ENCODE measurements around the gene ZNF366.

The ZNF366 gene

GRCh38 chr5:72522607-72523006, 15.4 kb upstream of the ZNF366 start:
- no peak for DNase-seq (ENCODE audit: low read depth)

GRCh38 chr5:72519111-72519510, 11.9 kb upstream of the ZNF366 start:
- no peak for DNase-seq (ENCODE audit: low read depth)

GRCh38 chr5:72518001-72518683, 10.9 kb upstream of the ZNF366 start:
- no peak for DNase-seq (ENCODE audit: low read depth)

- no peak for DNase-seq (ENCODE audit: low read depth)
Observed at GRCh38 chr5:72516916-72517315, 9.7 kb upstream of the ZNF366 start.

- no peak for DNase-seq (ENCODE audit: low read depth)
Observed at GRCh38 chr5:72515211-72515610, 8.0 kb upstream of the ZNF366 start.

GRCh38 chr5:72512593-72512860, 5.3 kb upstream of the ZNF366 start:
- no peak for DNase-seq (ENCODE audit: low read depth)

GRCh38 chr5:72511774-72512592, 4.8 kb upstream of the ZNF366 start:
- DNase-seq (ENCODE audit: low read depth): no peak

GRCh38 chr5:72511366-72511765, 4.2 kb upstream of the ZNF366 start:
- DNase-seq (ENCODE audit: low read depth): no peak

GRCh38 chr5:72510610-72511181, 3.5 kb upstream of the ZNF366 start:
- no peak for DNase-seq (ENCODE audit: low read depth)

GRCh38 chr5:72509401-72509800, 2.2 kb upstream of the ZNF366 start:
- no peak for DNase-seq (ENCODE audit: low read depth)

GRCh38 chr5:72508241-72509170, 1.3 kb upstream of the ZNF366 start:
- DNase-seq (ENCODE audit: low read depth): no peak

- DNase-seq (ENCODE audit: low read depth): no peak
Observed at GRCh38 chr5:72507907-72508238, 663 bp upstream of the ZNF366 start.

- DNase-seq (ENCODE audit: low read depth): no peak
Observed at GRCh38 chr5:72506158-72506549, 1.1 kb downstream of the ZNF366 start.

- DNase-seq (ENCODE audit: low read depth): no peak
Observed at GRCh38 chr5:72505539-72506157, 1.6 kb downstream of the ZNF366 start.

GRCh38 chr5:72505016-72505415, 2.2 kb downstream of the ZNF366 start:
- no peak for DNase-seq (ENCODE audit: low read depth)

- no peak for DNase-seq (ENCODE audit: low read depth)
Observed at GRCh38 chr5:72503888-72504491, 3.2 kb downstream of the ZNF366 start.

GRCh38 chr5:72501488-72501887, 5.7 kb downstream of the ZNF366 start:
- DNase-seq (ENCODE audit: low read depth): no peak

GRCh38 chr5:72499730-72500129, 7.5 kb downstream of the ZNF366 start:
- no peak for DNase-seq (ENCODE audit: low read depth)

GRCh38 chr5:72499090-72499489, 8.1 kb downstream of the ZNF366 start:
- no peak for DNase-seq (ENCODE audit: low read depth)

- no peak for DNase-seq (ENCODE audit: low read depth)
Observed at GRCh38 chr5:72498284-72498683, 8.9 kb downstream of the ZNF366 start.

GRCh38 chr5:72497823-72498222, 9.4 kb downstream of the ZNF366 start:
- no peak for DNase-seq (ENCODE audit: low read depth)

GRCh38 chr5:72495410-72495809, 11.8 kb downstream of the ZNF366 start:
- no peak for DNase-seq (ENCODE audit: low read depth)

Data from stimulated activated CD8-positive, alpha-beta memory T cell treated with anti-CD3 and anti-CD28 coated beads, Interleukin-15, amount 100 ng/mL, for 24 hours (primary cell).